Mesendoderm (in vitro differentiated cells): ENCODE results near the gene MYOCOS.

Source experiments
- DNase-seq: peaks from one replicate; pipeline ENCODE4 v3.0.0; 2013
- H2AK5ac ChIP-seq: 2 replicates; pipeline ENCODE4 v1.6.1; 2013; ENCODE audit warnings: low read length, inconsistent platforms
- H2BK120ac ChIP-seq: 2 replicates; pipeline ENCODE4 v1.6.1; 2013; ENCODE audit warnings: low read depth, mild to moderate bottlenecking, low read length, moderate library complexity, mixed read lengths
- H2BK15ac ChIP-seq: replicated peaks from 2 replicates; pipeline ENCODE4 v1.6.1; 2013; ENCODE audit warnings: low read depth, mild to moderate bottlenecking, moderate library complexity
- H2BK5ac ChIP-seq: 2 replicates; pipeline ENCODE4 v1.6.1; 2013; ENCODE audit warnings: low read length, inconsistent platforms
- H3K18ac ChIP-seq: 2 replicates; pipeline ENCODE4 v1.6.1; 2013; ENCODE audit warnings: mild to moderate bottlenecking, low read length, mixed read lengths
- H3K23ac ChIP-seq: one replicate; pipeline ENCODE4 v1.6.1; 2013; ENCODE audit warnings: low read length
- H3K27ac ChIP-seq: 2 replicates; pipeline ENCODE4 v1.5.1; 2013; ENCODE audit warnings: low read depth, mild to moderate bottlenecking, inconsistent platforms, low read length, moderate library complexity
- H3K27me3 ChIP-seq: 2 replicates; pipeline ENCODE4 v1.6.1; 2013; ENCODE audit warnings: low read length, control low read depth, mild to moderate bottlenecking, inconsistent platforms; ENCODE audit not compliant: insufficient read depth, poor library complexity
- H3K36me3 ChIP-seq: 2 replicates; pipeline ENCODE4 v1.6.1; 2013; ENCODE audit warnings: low read length, inconsistent platforms; ENCODE audit not compliant: control insufficient read depth, insufficient read depth
- H3K4ac ChIP-seq: one replicate; pipeline ENCODE4 v1.6.1; 2013; ENCODE audit warnings: low read depth, mild to moderate bottlenecking, low read length, moderate library complexity
- H3K4me1 ChIP-seq: 2 replicates; pipeline ENCODE4 v1.6.1; 2013; ENCODE audit warnings: low read depth, low read length, inconsistent platforms; ENCODE audit not compliant: control insufficient read depth
- H3K4me2 ChIP-seq: 2 replicates; pipeline ENCODE4 v1.6.1; 2013; ENCODE audit warnings: low read length
- H3K4me3 ChIP-seq: 2 replicates; pipeline ENCODE4 v1.5.1; 2013; ENCODE audit warnings: mild to moderate bottlenecking, low read length
- H3K56ac ChIP-seq: one replicate; pipeline ENCODE4 v1.6.1; 2013; ENCODE audit warnings: low read length
- H3K79me1 ChIP-seq: 2 replicates; pipeline ENCODE4 v1.6.1; 2013; ENCODE audit warnings: low read length, inconsistent platforms
- H3K79me2 ChIP-seq: 2 replicates; pipeline ENCODE4 v1.6.1; 2013; ENCODE audit warnings: mild to moderate bottlenecking, low read length; ENCODE audit not compliant: control insufficient read depth, insufficient read depth
- H3K9ac ChIP-seq: 2 replicates; pipeline ENCODE4 v1.6.1; 2013; ENCODE audit warnings: low read length, inconsistent platforms
- H4K5ac ChIP-seq: one replicate; pipeline ENCODE4 v1.6.1; 2013; ENCODE audit warnings: low read length
- H4K8ac ChIP-seq: one replicate; pipeline ENCODE4 v1.6.1; 2013; ENCODE audit warnings: low read depth, mild to moderate bottlenecking, control low read depth, low read length, moderate library complexity
- WGBS: extraction: QIAGEN DNeasy Blood & Tissue Kit; methylation state at CpG from one replicate; pipeline ENCODE4 v1.1.7; 2013; ENCODE audit warnings: low lambda C conversion rate, missing lambda C conversion rate; ENCODE audit not compliant: insufficient coverage; ENCODE audit errors: extremely low coverage; 5-methylcytosine and 5-hydroxymethylcytosine counted together

The MYOCOS gene

DNA sequence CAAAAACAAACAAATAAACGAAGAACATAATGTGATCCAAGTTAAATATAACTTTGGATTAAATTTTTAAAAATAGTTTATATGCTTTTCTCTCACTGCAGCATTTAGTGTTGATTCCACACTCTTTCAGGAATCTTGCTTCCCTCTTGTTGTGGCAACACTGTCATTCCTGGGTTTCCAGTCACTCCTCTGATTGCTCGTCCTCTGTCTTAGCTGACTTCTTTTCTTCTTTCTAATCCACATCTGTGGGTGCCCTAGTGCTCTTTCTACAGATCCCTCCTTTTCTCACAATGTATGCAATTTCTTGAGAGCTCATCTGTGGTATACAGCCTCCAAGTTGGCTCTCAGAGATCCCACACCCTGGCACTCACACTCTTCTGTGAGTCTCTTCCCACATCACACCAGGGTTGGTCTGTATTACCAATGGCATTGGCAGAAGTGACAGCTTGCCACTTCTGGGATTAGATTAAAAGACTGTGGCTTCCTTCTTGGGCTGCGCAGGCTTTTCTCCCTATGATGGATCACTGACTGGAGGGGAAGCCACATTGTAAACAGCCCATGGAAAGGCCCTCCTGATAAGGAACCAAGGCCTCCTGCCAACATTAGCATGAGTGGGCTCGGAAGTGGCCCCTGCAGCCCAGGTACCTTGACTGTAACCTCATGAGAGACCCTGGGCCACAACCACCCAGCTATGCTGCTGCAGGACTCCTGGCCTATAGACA lies 42.0 kb downstream of the MYOCOS start:
- Histone ChIP-seq H4K8ac (no peak overlapping the region), H3K79me2 (no peaks in the 10 kb centered on the region), H3K36me3 (no peaks in the 10 kb centered on the region), H2BK15ac (no peak overlapping the region), H3K4me1 (no peaks in the 10 kb centered on the region), H3K27me3 (no peaks in the 10 kb centered on the region), H2BK5ac (no peak overlapping the region), H4K5ac (no peak overlapping the region), H3K18ac (no peak overlapping the region), H3K9ac (no peak overlapping the region), H3K23ac (no peak overlapping the region), H3K79me1 (no peaks in the 10 kb centered on the region), H3K56ac (no peak overlapping the region), H3K4me2 (no peak overlapping the region), H3K27ac (no peak overlapping the region), H2AK5ac (no peak overlapping the region), H2BK120ac (no peak overlapping the region), H3K4me3 (no peak overlapping the region), H3K4ac (no peak overlapping the region)
- no CpG with 5 or more reads among the region's 4 CpGs for WGBS
- peak; percentile 33 for DNase-seq

DNA sequence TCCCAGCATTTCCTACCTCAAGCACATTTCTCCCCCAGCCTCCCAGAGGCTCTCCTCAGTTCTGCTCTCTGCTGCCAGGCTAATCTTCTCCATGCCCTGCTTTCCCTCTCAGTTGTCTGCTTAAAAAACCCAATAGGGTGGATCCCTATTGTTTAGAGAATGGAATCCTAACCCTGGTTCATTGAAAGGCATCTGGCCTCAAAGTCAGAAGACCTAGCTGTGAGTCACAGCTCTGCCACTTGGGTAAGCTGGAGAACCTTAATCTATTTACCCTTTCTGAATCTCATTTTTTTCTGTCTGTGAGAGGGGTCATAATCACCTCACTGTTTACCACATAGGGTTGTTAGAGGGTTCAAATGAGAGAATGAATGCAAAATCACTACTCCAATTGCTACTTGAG lies 42.9 kb downstream of the MYOCOS start:
- Histone ChIP-seq H3K27ac (no peak overlapping the region), H4K5ac (no peak overlapping the region), H3K79me2 (no peaks in the 10 kb centered on the region), H2BK120ac (no peak overlapping the region), H2BK5ac (no peak overlapping the region), H3K79me1 (no peaks in the 10 kb centered on the region), H2BK15ac (no peak overlapping the region), H3K23ac (no peak overlapping the region), H3K36me3 (no peaks in the 10 kb centered on the region), H3K27me3 (no peaks in the 10 kb centered on the region), H3K9ac (no peak overlapping the region), H2AK5ac (no peak overlapping the region), H3K4me1 (no peaks in the 10 kb centered on the region), H3K4me3 (no peak overlapping the region), H3K4ac (no peak overlapping the region), H3K18ac (no peak overlapping the region), H3K4me2 (no peak overlapping the region), H3K56ac (no peak overlapping the region), H4K8ac (no peak overlapping the region)
- peak; percentile 40 for DNase-seq

DNA sequence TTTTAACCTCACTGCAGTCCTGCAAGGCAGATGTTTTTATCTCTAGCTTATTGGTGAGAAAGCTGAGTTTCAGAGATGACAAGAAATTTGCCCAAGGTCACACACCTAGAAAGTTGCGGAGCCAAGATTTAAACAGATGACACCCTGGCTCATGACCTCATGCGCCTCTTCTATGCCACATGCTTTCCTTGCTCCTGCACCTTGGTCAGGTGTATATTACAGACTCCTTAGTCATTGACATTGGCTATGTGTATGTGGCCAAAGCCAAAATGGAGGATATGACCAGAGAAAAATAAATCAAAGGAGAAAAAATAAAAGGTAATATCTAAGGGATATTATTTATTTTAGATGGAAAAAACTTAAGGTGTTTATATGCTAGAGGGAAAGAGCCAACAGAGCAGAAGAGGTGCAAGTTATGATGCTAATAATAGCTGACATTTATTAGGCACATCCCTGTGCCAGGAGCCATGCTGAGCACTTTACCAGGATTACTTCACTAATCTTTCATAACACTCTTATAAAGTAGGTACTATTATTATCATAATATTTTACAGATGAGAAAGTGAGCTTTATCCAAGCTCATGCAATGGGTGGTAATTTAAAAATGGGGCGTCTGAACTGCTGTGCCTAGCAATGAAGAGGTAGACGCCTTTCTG lies 44.2 kb downstream of the MYOCOS start:
- Histone ChIP-seq H3K4me2 (no peak overlapping the region), H3K18ac (no peak overlapping the region), H2BK120ac (no peak overlapping the region), H3K4me1 (no peaks in the 10 kb centered on the region), H2AK5ac (no peak overlapping the region), H3K27me3 (no peaks in the 10 kb centered on the region), H3K4me3 (no peak overlapping the region), H4K5ac (no peak overlapping the region), H3K27ac (no peak overlapping the region), H3K9ac (no peak overlapping the region), H3K4ac (no peak overlapping the region), H4K8ac (no peak overlapping the region), H3K56ac (no peak overlapping the region), H3K79me2 (no peaks in the 10 kb centered on the region), H2BK5ac (no peak overlapping the region), H3K79me1 (no peaks in the 10 kb centered on the region), H2BK15ac (no peak overlapping the region), H3K36me3 (no peaks in the 10 kb centered on the region), H3K23ac (no peak overlapping the region)
- DNase-seq: no peak
- WGBS: no CpG with 5 or more reads among the region's 4 CpGs

DNA sequence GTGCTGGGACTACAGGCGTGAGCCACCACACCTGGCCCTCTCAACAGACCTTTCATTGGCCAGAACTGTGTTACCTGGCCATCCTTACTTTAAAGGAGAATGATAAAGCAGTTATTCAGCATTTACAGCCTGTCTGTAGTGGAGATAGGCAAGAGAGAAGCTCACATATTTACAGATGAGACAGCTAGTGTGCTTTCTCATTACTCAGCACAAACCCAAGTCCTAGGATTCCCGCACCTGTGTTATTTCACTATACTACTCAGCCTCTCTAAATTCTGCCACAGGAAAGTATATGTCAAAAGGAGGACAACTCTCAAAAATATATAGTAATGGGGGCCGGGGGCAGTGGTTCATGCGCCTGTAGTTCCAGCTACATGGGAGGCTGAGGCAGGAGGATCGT lies 46.3 kb downstream of the MYOCOS start:
- no peak overlapping the region for H3K18ac ChIP-seq
- no peak overlapping the region for H3K23ac ChIP-seq
- no peaks in the 10 kb centered on the region for H3K36me3 ChIP-seq
- H3K9ac ChIP-seq: no peak overlapping the region
- H3K27ac ChIP-seq: no peak overlapping the region
- WGBS: no CpG with 5 or more reads among the region's 5 CpGs
- no peaks in the 10 kb centered on the region for H3K4me1 ChIP-seq
- H2AK5ac ChIP-seq: no peak overlapping the region
- no peaks in the 10 kb centered on the region for H3K79me2 ChIP-seq
- H2BK5ac ChIP-seq: no peak overlapping the region
- H2BK120ac ChIP-seq: no peak overlapping the region
- H4K5ac ChIP-seq: no peak overlapping the region
- H2BK15ac ChIP-seq: no peak overlapping the region
- no peaks in the 10 kb centered on the region for H3K27me3 ChIP-seq
- no peak for DNase-seq
- no peak overlapping the region for H3K4ac ChIP-seq
- H4K8ac ChIP-seq: no peak overlapping the region
- no peak overlapping the region for H3K4me3 ChIP-seq
- no peaks in the 10 kb centered on the region for H3K79me1 ChIP-seq
- H3K4me2 ChIP-seq: no peak overlapping the region
- H3K56ac ChIP-seq: no peak overlapping the region

DNA sequence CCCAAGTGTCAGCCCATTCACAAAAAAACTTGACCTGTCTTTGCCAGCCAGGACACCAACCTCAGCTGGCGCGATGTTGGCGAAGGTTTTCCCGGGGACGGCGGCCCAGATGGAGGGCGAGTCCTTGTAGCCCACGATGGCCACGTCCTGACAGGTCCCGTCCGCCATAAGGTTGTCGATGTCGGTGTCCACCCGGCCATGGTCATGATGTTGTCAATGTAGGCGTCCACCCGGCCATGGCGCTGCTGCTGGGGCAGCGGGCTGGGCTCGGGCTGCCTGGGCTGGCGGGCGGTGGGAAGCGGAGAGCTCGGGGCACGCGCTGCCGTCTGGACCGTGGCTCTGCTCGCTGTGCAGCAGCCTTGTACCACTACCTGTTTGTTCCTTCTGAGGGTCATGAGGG lies 48.7 kb downstream of the MYOCOS start:
- WGBS: no CpG with 5 or more reads among the region's 28 CpGs

More for the DNA sequence above, 48.7 kb downstream of the MYOCOS start:
- Histone ChIP-seq H2BK15ac (no peak overlapping the region), H3K4me1 (no peaks in the 10 kb centered on the region), H4K8ac (no peak overlapping the region), H3K79me2 (no peaks in the 10 kb centered on the region), H3K9ac (no peak overlapping the region), H2AK5ac (no peak overlapping the region), H3K4me2 (no peak overlapping the region), H2BK5ac (no peak overlapping the region), H3K4ac (no peak overlapping the region), H4K5ac (no peak overlapping the region), H3K56ac (no peak overlapping the region), H3K79me1 (no peaks in the 10 kb centered on the region), H3K27me3 (no peaks in the 10 kb centered on the region), H3K36me3 (no peaks in the 10 kb centered on the region), H3K18ac (no peak overlapping the region), H3K27ac (no peak overlapping the region), H2BK120ac (no peak overlapping the region), H3K4me3 (no peak overlapping the region), H3K23ac (no peak overlapping the region)
- no peak for DNase-seq
